ENCODE data around the gene MICU2.

The MICU2 gene

GRCh38 chr13:21603531-21604448, at the start of gene MICU2:
MICU2 (minus strand) TSS chr13:21604170; CDS start chr13:21604148, 22 bp downstream.
- peak; percentile 96 for DNase-seq (ENCODE audit: low spot score)

GRCh38 chr13:21641629-21642028, 37.7 kb upstream of the MICU2 start:
- DNase-seq (ENCODE audit: low spot score): no peak

- DNase-seq (ENCODE audit: low spot score): no peak
Measured at GRCh38 chr13:21639561-21639960, 35.6 kb upstream of the MICU2 start.

- DNase-seq (ENCODE audit: low spot score): peak; percentile 47
Measured at GRCh38 chr13:21638319-21639282, 34.6 kb upstream of the MICU2 start.

GRCh38 chr13:21637296-21637695, 33.3 kb upstream of the MICU2 start:
- no peak for DNase-seq (ENCODE audit: low spot score)

GRCh38 chr13:21636656-21637055, 32.7 kb upstream of the MICU2 start:
- DNase-seq (ENCODE audit: low spot score): no peak

- no peak for DNase-seq (ENCODE audit: low spot score)
Measured at GRCh38 chr13:21632196-21632595, 28.2 kb upstream of the MICU2 start.

- peak; percentile 68 for DNase-seq (ENCODE audit: low spot score)
Measured at GRCh38 chr13:21625366-21625765, 21.4 kb upstream of the MICU2 start.

GRCh38 chr13:21620861-21621260, 16.9 kb upstream of the MICU2 start:
- no peak for DNase-seq (ENCODE audit: low spot score)

- DNase-seq (ENCODE audit: low spot score): no peak
Measured at GRCh38 chr13:21619633-21620220, 15.8 kb upstream of the MICU2 start.

- no peak for DNase-seq (ENCODE audit: low spot score)
Measured at GRCh38 chr13:21616880-21617279, 12.9 kb upstream of the MICU2 start.

GRCh38 chr13:21616205-21616866, 12.4 kb upstream of the MICU2 start:
- DNase-seq (ENCODE audit: low spot score): no peak

GRCh38 chr13:21615427-21615826, 11.5 kb upstream of the MICU2 start:
- DNase-seq (ENCODE audit: low spot score): no peak

- DNase-seq (ENCODE audit: low spot score): no peak
Measured at GRCh38 chr13:21613791-21614190, 9.8 kb upstream of the MICU2 start.

- DNase-seq (ENCODE audit: low spot score): no peak
Measured at GRCh38 chr13:21611385-21611784, 7.4 kb upstream of the MICU2 start.

- no peak for DNase-seq (ENCODE audit: low spot score)
Measured at GRCh38 chr13:21610687-21611086, 6.7 kb upstream of the MICU2 start.

- no peak for DNase-seq (ENCODE audit: low spot score)
Measured at GRCh38 chr13:21608961-21609360, 5.0 kb upstream of the MICU2 start.

- DNase-seq (ENCODE audit: low spot score): no peak
Measured at GRCh38 chr13:21606796-21607195, 2.8 kb upstream of the MICU2 start.

- no peak for DNase-seq (ENCODE audit: low spot score)
Measured at GRCh38 chr13:21606251-21606650, 2.3 kb upstream of the MICU2 start.

- DNase-seq (ENCODE audit: low spot score): no peak
Measured at GRCh38 chr13:21596722-21597121, 7.2 kb downstream of the MICU2 start.

- no peak for DNase-seq (ENCODE audit: low spot score)
Measured at GRCh38 chr13:21595546-21595822, 8.5 kb downstream of the MICU2 start.

All from AG20443 (cell line).